OCI-LY7 (cell line): Measurements from ENCODE around the gene MACROD2. TPM values are rescaled to one million over a fixed set of nuclear protein-coding genes. Genes with fewer than 3 reads are reported as not detected.
"Not testable (repeated sequence)": the region's sequence is repeated elsewhere in the genome, so short reads cannot be mapped to it uniquely, and the experiment has no call there.

Source experiments
- BruUV-seq: library from RNA; stranded (reverse); fragments of 400-500 nt; replicated peaks from 2 replicates; lab custom pipeline; 2021; lab: Mats Ljungman, UMichigan
- CTCF ChIA-PET: fragments of 300-600 bp; sonication (Branson Sonifier 250); formaldehyde crosslinking; loops from one replicate; lab custom pipeline; 2022; ENCODE audit warnings: antibody characterized with exemption; ENCODE audit not compliant: unreplicated experiment; lab: Charles Lee
- POLR2A ChIA-PET: fragments of 300-600 bp; sonication (Branson Sonifier 250); formaldehyde crosslinking; loops from one replicate; lab custom pipeline; 2022; ENCODE audit warnings: antibody characterized with exemption; lab: Charles Lee
- DNase-seq: peaks from one replicate; pipeline ENCODE4 v3.0.0-alpha.2; 2015; ENCODE audit warnings: low spot score
- H2AFZ ChIP-seq: fragments of 200-600 bp; sonication (generic), shearing (Covaris generic); 2 replicates; pipeline ENCODE4 v1.6.1; 2014; ENCODE audit warnings: mild to moderate bottlenecking, antibody characterized with exemption, low read length, moderate library complexity
- H3K27ac ChIP-seq: fragments of 200-600 bp; sonication (generic); 2 replicates; pipeline ENCODE4 v1.5.1; 2014; ENCODE audit warnings: mixed run types, low read depth, mild to moderate bottlenecking, moderate library complexity, low read length, inconsistent platforms; ENCODE audit not compliant: poor library complexity, severe bottlenecking
- H3K36me3 ChIP-seq: fragments of 200-600 bp; sonication (generic); 2 replicates; pipeline ENCODE4 v1.6.1; 2014; ENCODE audit warnings: mild to moderate bottlenecking, antibody characterized with exemption, low read length, moderate library complexity, mixed read lengths; ENCODE audit not compliant: insufficient read depth
- H3K4me1 ChIP-seq: fragments of 200-600 bp; sonication (generic); 2 replicates; pipeline ENCODE4 v1.5.1; 2014; ENCODE audit warnings: mild to moderate bottlenecking, low read length; ENCODE audit not compliant: insufficient read depth, poor library complexity, severe bottlenecking
- H3K4me2 ChIP-seq: fragments of 200-600 bp; sonication (generic); 2 replicates; pipeline ENCODE4 v1.6.1; 2014; ENCODE audit warnings: mild to moderate bottlenecking, low read length
- H3K4me3 ChIP-seq: fragments of 200-600 bp; sonication (generic); 2 replicates; pipeline ENCODE4 v1.5.1; 2014; ENCODE audit warnings: mild to moderate bottlenecking, low read depth, low read length; ENCODE audit not compliant: poor library complexity, severe bottlenecking
- H3K79me2 ChIP-seq: fragments of 200-600 bp; sonication (generic); 2 replicates; pipeline ENCODE4 v1.6.1; 2016; ENCODE audit warnings: low read depth, mild to moderate bottlenecking, low read length, moderate library complexity, mixed read lengths; ENCODE audit not compliant: insufficient read depth
- H3K9me2 ChIP-seq: fragments of 200-600 bp; sonication (generic); 2 replicates; pipeline ENCODE4 v1.6.1; 2016; ENCODE audit warnings: mild to moderate bottlenecking, low read length, mixed read lengths; ENCODE audit not compliant: insufficient read depth
- H3K9me3 ChIP-seq: fragments of 200-600 bp; sonication (generic); 2 replicates; pipeline ENCODE4 v1.6.1; 2014; ENCODE audit warnings: mild to moderate bottlenecking, mixed run types, low read length, mixed read lengths
- H4K20me1 ChIP-seq: fragments of 200-600 bp; sonication (generic); 2 replicates; pipeline ENCODE4 v1.6.1; 2014; ENCODE audit warnings: mild to moderate bottlenecking, antibody characterized with exemption, low read length, moderate library complexity, mixed read lengths; ENCODE audit not compliant: insufficient read depth
- CTCF ChIP-seq: fragments of 200-600 bp; sonication (generic); conservative IDR thresholded peaks from 2 replicates; pipeline ENCODE4 v1.5.1; 2014; ENCODE audit warnings: mild to moderate bottlenecking, antibody characterized with exemption, low read length, moderate library complexity, mixed read lengths
- EZH2phosphoT487 ChIP-seq: fragments of 200-600 bp; sonication (generic); IDR thresholded peaks from 2 replicates; pipeline ENCODE4 v1.6.1; 2018; ENCODE audit warnings: low read depth, borderline replicate concordance, mild to moderate bottlenecking, mixed run types, antibody characterized with exemption, low read length, moderate library complexity, mixed read lengths
- intact Hi-C: fragments of 100-400 bp; cut with micrococcal nuclease; formaldehyde crosslinking; loops from one replicate; pipeline ENCODE4 v1.10.0; 2022; ENCODE audit not compliant: unreplicated experiment
- total RNA-seq, 2 experiments: library from RNA; depleted of rRNA in 1 of 2; stranded (reverse); fragments of >200 nt in 1 of 2; shearing (Covaris generic) in 1 of 2; gene quantifications; 2 replicates each; pipeline ENCODE4 v1.2.3, GENCODE V29; 2014 to 2022

MACROD2 gene
- total RNA-seq, 2 experiments from 2014 or later: 0.09 to 4.5 TPM

GRCh38 chr20:14219801-14220461, 224.6 kb downstream of the MACROD2 start:
- no peak overlapping the region for H3K27ac ChIP-seq
- no peaks in the 10 kb centered on the region for H3K9me3 ChIP-seq
- no peak for DNase-seq
- H3K4me3 ChIP-seq: no peak overlapping the region
- POLR2A ChIA-PET: no interaction called here
- no TSS peak for BruUV-seq
- H3K36me3 ChIP-seq: no peaks in the 10 kb centered on the region
- TF ChIP-seq CTCF: no peak
- no peak for TF ChIP-seq EZH2phosphoT487
- no peaks in the 10 kb centered on the region for H3K9me2 ChIP-seq
- no peaks in the 10 kb centered on the region for H3K79me2 ChIP-seq
- CTCF ChIA-PET: no interaction called here
- H3K4me2 ChIP-seq: no peak overlapping the region
- H2AFZ ChIP-seq: no peak overlapping the region
- H4K20me1 ChIP-seq: no peaks in the 10 kb centered on the region
- intact Hi-C loops: no loop called here
- H3K4me1 ChIP-seq: no peaks in the 10 kb centered on the region

DNA sequence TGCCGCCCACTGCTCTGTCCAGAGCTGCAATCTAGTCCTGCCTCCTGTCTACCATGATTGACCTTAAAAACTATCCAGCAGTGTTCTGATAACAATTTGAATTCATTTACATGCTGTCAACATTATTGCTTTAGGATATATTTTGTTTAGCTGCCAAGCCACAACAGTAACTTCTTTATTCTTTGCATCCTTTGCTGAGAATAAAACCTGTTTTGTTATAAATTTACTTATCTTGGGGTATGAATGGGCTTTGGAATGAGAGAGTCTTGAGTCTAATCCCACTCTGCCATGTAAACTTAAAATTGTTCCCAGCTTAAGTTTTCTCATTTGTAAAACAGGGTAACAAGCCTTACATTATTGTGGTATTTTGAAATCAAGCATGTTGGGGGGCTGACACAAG, 225.7 kb downstream of the MACROD2 start:
- POLR2A ChIA-PET: interaction anchor here (1.3 kb wide), 1 partner anchor 22 kb away, joined by 3 read pairs; no protein-coding TSS in a partner anchor
- CTCF ChIA-PET: no interaction called here
- H3K9me2 ChIP-seq: no peaks in the 10 kb centered on the region
- no peaks in the 10 kb centered on the region for H3K4me1 ChIP-seq
- BruUV-seq: no TSS peak
- no peak overlapping the region for H3K4me3 ChIP-seq
- H3K9me3 ChIP-seq: no peaks in the 10 kb centered on the region
- no peaks in the 10 kb centered on the region for H3K79me2 ChIP-seq
- no peak overlapping the region for H3K4me2 ChIP-seq
- DNase-seq: no peak
- H4K20me1 ChIP-seq: no peaks in the 10 kb centered on the region
- no peak overlapping the region for H3K27ac ChIP-seq
- no peak for TF ChIP-seq EZH2phosphoT487
- TF ChIP-seq CTCF: no peak
- intact Hi-C loops: no loop called here
- H2AFZ ChIP-seq: no peak overlapping the region
- H3K36me3 ChIP-seq: no peaks in the 10 kb centered on the region

DNA sequence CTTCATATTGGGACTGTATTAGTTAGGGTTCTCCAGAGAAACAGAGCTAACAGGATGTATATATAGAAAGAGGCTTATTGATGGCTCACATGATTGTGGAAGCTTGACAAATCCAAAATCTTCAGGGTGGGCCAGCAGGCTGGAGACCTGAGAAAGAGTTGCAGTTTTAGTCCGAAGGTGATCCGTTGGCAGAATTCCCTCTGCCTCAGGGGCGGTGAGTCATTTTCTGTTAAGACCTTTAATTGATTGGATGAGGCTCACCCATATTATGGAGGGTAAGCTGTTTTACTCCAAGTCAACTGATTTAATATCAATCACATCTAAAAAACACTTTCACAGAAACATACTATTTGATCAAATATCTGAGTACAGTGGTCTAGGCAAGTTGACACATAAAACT, 228.5 kb downstream of the MACROD2 start:
- intact Hi-C loops: no loop called here
- Histone ChIP-seq H3K4me2 (no peak overlapping the region), H3K9me2 (no peaks in the 10 kb centered on the region), H3K4me1 (no peaks in the 10 kb centered on the region), H3K4me3 (no peak overlapping the region), H2AFZ (no peak overlapping the region), H4K20me1 (no peaks in the 10 kb centered on the region), H3K9me3 (no peaks in the 10 kb centered on the region), H3K27ac (no peak overlapping the region), H3K36me3 (no peaks in the 10 kb centered on the region), H3K79me2 (no peaks in the 10 kb centered on the region)
- no TSS peak for BruUV-seq
- no peak for TF ChIP-seq EZH2phosphoT487
- TF ChIP-seq CTCF: no peak
- no peak for DNase-seq
- POLR2A ChIA-PET: interaction anchor here (1.3 kb wide), 1 partner anchor 57 kb away, joined by 3 read pairs; no protein-coding TSS in a partner anchor
- CTCF ChIA-PET: no interaction called here

DNA sequence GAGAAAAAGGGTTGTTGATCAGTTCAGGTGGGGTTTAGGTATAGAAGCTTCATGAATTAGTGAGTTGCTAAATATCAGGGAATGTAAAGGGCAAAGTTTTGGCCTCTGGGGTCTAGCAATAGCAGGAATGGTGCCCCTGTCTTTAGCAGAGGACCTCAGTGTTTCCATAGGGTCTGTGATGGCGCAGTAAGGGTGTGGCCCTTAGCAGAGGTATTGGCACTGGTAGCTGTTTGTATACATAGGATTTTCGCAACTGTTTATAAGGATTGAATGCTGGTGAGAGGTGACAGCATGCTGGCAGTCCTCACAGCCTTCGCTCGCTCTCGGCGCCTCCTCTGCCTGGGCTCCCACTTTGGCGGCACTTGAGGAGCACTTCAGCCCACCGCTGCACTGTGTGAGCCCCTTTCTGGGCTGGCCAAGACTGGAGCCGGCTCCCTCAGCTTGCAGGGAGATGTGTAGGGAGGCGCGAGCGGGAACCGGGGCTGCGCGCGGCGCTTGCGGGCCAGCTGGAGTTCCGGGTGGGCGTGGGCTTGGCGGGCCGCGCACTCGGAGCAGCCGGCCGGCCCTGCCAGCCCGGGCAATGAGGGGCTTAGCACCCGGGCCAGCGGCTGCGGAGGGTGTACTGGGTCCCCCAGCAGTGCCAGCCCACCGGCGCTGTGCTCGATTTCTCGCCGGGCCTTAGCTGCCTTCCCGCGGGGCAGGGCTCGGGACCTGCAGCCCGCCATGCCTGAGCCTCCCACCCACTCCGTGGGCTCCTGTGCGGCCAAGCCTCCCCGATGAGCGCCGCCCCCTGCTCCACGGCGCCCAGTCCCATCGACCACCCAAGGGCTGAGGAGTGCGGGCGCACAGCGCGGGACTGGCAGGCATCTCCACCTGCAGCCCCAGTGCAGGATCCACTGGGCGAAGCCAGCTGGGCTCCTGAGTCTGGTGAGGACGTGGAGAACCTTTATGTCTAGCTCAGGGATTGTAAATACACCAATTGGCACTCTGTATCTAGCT, 231.0 kb downstream of the MACROD2 start:
- H2AFZ ChIP-seq, H3K4me1 ChIP-seq, CTCF ChIA-PET, H3K9me3 ChIP-seq, H3K36me3 ChIP-seq, H3K9me2 ChIP-seq, H3K4me3 ChIP-seq, intact Hi-C loops, H4K20me1 ChIP-seq, H3K4me2 ChIP-seq, DNase-seq, BruUV-seq, H3K79me2 ChIP-seq, H3K27ac ChIP-seq: not testable (repeated sequence)
- POLR2A ChIA-PET: interaction anchor here (0.7 kb wide), 1 partner anchor 68 kb away, joined by 3 read pairs; no protein-coding TSS in a partner anchor
